Nephron (organoid): ENCODE data around the gene SFXN5.

Experiments
- H3K27ac Mint-ChIP-seq, 3 experiments: 2 replicates each; pipeline ENCODE4 v1.8.0; 2020; ENCODE audit warnings: mixed read lengths in 3 of 3, mild to moderate bottlenecking in 2 of 3, moderate library complexity in 1 of 3
- H3K27me3 Mint-ChIP-seq: 2 replicates; pipeline ENCODE4 v1.8.0; 2021; ENCODE audit warnings: low read depth, mild to moderate bottlenecking, moderate library complexity, mixed read lengths
- H3K36me3 Mint-ChIP-seq: 2 replicates; pipeline ENCODE4 v1.8.0; 2020; ENCODE audit warnings: low read depth, mixed read lengths
- H3K4me1 Mint-ChIP-seq: 2 replicates; pipeline ENCODE4 v1.8.0; 2020; ENCODE audit warnings: mixed read lengths
- H3K4me3 Mint-ChIP-seq, 3 experiments: 2 replicates each; pipeline ENCODE4 v1.8.0; 2020; ENCODE audit warnings: mild to moderate bottlenecking in 3 of 3, mixed read lengths in 3 of 3, moderate library complexity in 2 of 3
- H3K9me3 Mint-ChIP-seq: 2 replicates; pipeline ENCODE4 v1.8.0; 2020; ENCODE audit warnings: mixed read lengths
- TF ChIP-seq, protein P1 (sequence below), 3 experiments: fragments of 200-600 bp; sonication (generic); IDR thresholded peaks; one replicate each; pipeline ENCODE4 v1.5.0; 2021; ENCODE audit warnings: antibody characterized with exemption in 3 of 3; ENCODE audit not compliant: unreplicated experiment in 3 of 3

SFXN5 gene

DNA sequence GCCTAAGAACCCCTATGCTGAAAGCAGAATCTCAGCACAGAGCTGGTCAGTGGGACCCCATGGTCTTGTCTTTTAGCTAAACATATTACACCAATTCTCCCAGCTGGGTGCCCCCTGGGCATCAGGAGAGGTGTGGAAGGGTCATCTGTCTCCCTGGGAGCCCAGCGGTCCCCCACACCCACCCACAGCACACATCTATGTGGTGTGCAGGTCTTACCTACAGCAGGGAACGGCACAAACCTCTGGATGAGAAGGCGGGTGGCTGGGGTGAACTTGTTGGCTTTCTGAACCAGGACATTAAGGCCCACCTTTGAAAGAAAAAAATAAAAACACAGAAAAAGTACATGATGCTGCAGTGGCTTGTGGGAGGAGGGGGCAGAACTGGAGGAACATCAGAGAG is 83.5 kb downstream of the SFXN5 start:
- Mint-ChIP-seq H3K4me1 (peaks cover 15% of the 10 kb centered on the region), H3K27me3 (no peaks in the 10 kb centered on the region), H3K9me3 (no peaks in the 10 kb centered on the region), H3K27ac (no peak overlapping the region), H3K36me3 (no peaks in the 10 kb centered on the region), H3K4me3 (no peak overlapping the region)
- TF ChIP-seq, protein P1, sequence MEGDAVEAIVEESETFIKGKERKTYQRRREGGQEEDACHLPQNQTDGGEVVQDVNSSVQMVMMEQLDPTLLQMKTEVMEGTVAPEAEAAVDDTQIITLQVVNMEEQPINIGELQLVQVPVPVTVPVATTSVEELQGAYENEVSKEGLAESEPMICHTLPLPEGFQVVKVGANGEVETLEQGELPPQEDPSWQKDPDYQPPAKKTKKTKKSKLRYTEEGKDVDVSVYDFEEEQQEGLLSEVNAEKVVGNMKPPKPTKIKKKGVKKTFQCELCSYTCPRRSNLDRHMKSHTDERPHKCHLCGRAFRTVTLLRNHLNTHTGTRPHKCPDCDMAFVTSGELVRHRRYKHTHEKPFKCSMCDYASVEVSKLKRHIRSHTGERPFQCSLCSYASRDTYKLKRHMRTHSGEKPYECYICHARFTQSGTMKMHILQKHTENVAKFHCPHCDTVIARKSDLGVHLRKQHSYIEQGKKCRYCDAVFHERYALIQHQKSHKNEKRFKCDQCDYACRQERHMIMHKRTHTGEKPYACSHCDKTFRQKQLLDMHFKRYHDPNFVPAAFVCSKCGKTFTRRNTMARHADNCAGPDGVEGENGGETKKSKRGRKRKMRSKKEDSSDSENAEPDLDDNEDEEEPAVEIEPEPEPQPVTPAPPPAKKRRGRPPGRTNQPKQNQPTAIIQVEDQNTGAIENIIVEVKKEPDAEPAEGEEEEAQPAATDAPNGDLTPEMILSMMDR (IDR thresholded peaks at IDR 0.05; ENCODE audit: unreplicated experiment in 3 of 3): no peak

DNA sequence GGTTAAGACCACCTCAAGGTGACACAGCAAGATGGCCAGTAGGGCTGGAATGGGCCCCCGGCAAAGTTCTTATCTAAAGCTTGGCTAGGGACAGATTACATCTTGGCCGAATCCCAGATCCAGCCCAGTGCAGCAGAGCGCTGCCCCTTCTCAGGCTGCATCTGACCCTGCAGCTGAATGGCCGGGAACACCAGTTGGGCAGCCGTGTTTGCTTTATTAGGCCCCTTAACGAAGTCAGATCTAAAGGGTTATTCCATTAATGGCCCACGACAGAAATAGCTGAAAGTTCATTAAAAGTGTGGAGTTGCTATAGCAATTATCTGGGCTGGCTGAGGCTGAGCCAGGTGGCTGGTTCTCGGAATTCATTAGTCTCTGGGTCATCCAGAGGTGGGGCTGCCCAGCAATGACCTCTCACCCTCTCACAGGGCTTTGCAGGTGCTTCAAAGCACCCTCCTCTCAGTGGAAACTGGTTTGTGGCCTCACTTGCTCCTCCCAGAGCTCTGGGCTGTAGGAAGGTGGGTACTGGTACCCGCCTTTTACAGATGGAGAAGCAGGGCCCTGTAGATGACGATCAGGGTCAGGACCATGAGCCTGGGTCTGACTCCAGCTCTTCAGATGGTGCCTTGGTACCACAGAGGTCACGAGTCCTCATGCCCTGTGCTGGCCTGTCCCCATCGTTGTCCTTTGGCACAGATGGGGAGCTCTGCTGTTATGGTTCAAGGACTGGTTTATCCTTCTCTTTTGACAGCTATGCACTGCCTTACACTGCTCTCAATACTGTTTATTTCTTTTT is 85.4 kb downstream of the SFXN5 start:
- Mint-ChIP-seq H3K36me3 (no peaks in the 10 kb centered on the region), H3K27ac (no peak overlapping the region), H3K9me3 (no peaks in the 10 kb centered on the region), H3K27me3 (no peaks in the 10 kb centered on the region), H3K4me1 (peaks cover 15% of the 10 kb centered on the region), H3K4me3 (no peak overlapping the region)
- TF ChIP-seq, protein P1 (IDR thresholded peaks at IDR 0.05; ENCODE audit: unreplicated experiment in 3 of 3): no peak

DNA sequence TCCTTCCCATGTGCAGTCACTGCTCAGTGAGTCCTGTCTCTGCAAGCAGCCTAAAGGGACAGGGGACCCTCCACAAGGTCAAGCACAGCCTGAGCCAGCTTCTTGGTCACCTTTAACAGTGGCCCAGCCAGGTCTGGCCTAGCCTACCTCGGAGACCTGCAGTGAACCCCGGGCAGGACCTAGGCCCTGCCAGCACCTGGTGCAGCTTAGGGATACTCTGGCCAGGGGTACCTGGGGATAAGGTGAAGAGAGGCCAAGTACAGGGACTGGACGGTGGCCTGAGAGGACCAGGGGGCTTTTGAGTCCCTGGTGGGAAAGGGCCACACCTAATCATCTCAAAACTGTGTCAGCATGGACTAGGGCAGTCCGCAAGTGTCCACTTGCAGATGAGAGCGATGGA is 86.4 kb downstream of the SFXN5 start:
- H3K27me3 Mint-ChIP-seq: no peaks in the 10 kb centered on the region
- TF ChIP-seq, protein P1 (IDR thresholded peaks at IDR 0.05; ENCODE audit: unreplicated experiment in 3 of 3): no peak
- no peaks in the 10 kb centered on the region for H3K36me3 Mint-ChIP-seq
- peak overlapping the region in 1 of 3 experiments; percentile 52 for H3K27ac Mint-ChIP-seq
- no peak overlapping the region for H3K4me3 Mint-ChIP-seq
- H3K9me3 Mint-ChIP-seq: no peaks in the 10 kb centered on the region
- H3K4me1 Mint-ChIP-seq: peaks cover 15% of the 10 kb centered on the region

GRCh38 chr2:72984172-72984671 is 87.3 kb downstream of the SFXN5 start:
- Mint-ChIP-seq H3K9me3 (no peaks in the 10 kb centered on the region), H3K27ac (peak overlapping the region; percentile 35 to 93 (median 72)), H3K4me1 (peaks cover 10% of the 10 kb centered on the region), H3K4me3 (no peak overlapping the region), H3K27me3 (no peaks in the 10 kb centered on the region), H3K36me3 (no peaks in the 10 kb centered on the region)
- TF ChIP-seq, protein P1 (IDR thresholded peaks at IDR 0.05; ENCODE audit: unreplicated experiment in 3 of 3): no peak

DNA sequence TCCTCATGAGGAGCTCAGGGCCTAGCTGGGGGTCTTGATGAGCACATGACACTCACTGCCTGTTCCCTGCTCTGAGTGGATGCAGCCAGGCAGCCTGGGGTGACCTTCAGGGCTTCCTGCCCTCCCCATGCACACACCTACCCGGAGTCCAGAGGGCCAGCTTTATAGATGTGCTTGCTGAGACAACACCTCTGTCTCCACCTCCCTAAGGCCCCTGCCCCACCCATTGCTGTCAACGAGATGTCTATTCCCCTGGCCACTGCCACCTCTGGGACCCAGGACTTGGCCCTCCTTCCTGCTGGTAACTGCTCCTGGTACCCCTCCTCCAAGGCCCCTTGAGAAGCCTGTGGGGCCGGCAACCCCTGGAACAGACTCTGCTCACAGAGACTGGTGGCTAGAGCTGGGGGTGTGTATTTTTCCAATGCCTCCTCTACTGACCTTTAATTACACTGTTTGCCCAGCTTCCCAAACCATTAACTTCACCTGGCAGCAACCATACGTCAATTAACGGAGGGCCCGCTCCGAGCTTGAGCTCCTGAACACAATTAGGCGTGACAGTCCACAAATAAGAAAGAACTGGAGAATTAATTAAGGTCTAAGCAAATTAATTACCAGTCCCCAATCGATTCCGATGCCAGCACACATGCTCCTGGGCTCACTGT is 87.9 kb downstream of the SFXN5 start:
- no peaks in the 10 kb centered on the region for H3K27me3 Mint-ChIP-seq
- TF ChIP-seq, protein P1 (IDR thresholded peaks at IDR 0.05; ENCODE audit: unreplicated experiment in 3 of 3): no peak
- no peak overlapping the region for H3K4me3 Mint-ChIP-seq
- peaks cover 9% of the 10 kb centered on the region for H3K4me1 Mint-ChIP-seq
- no peaks in the 10 kb centered on the region for H3K36me3 Mint-ChIP-seq
- H3K27ac Mint-ChIP-seq: peak overlapping the region; percentile 35 to 93 (median 72)
- no peaks in the 10 kb centered on the region for H3K9me3 Mint-ChIP-seq
